IMR-90 (cell line): ENCODE results near the gene KANSL1L. TPM values are rescaled to one million over a fixed set of nuclear protein-coding genes. Genes with fewer than 3 reads are reported as not detected.

Source experiments
- ATAC-seq: fragments of 200-7000 bp; cut with Tn5 transposase; 2 replicates; pipeline ENCODE4 v1.9.1; 2020; ENCODE audit warnings: low read depth, mild to moderate bottlenecking, moderate library complexity
- BruUV-seq: library from RNA; stranded (reverse); fragments of 400-500 nt; replicated peaks from 2 replicates; lab custom pipeline; 2021; lab: Mats Ljungman, UMichigan
- CTCF ChIA-PET: fragments of 300-600 bp; formaldehyde crosslinking; extraction: SDS; loops from one replicate; lab custom pipeline; 2021; ENCODE audit warnings: antibody characterized with exemption; lab: Yijun Ruan, JAX
- POLR2A ChIA-PET: fragments of 300-600 bp; sonication (Branson Sonifier 250); formaldehyde crosslinking; loops from one replicate; lab custom pipeline; 2022; ENCODE audit warnings: antibody characterized with exemption; ENCODE audit not compliant: unreplicated experiment; lab: Charles Lee
- DNase-seq: peaks from one replicate; pipeline ENCODE4 v3.0.0; 2013
- H2AFZ ChIP-seq: replicated peaks from 2 replicates; pipeline ENCODE3; 2013; ENCODE audit warnings: low read length, mild to moderate bottlenecking; ENCODE audit not compliant: poor library complexity
- H2AK5ac ChIP-seq: 2 replicates; pipeline ENCODE4 v1.6.1; 2013; ENCODE audit warnings: low read depth, low read length, inconsistent platforms
- H2AK9ac ChIP-seq: replicated peaks from 2 replicates; pipeline ENCODE3; 2013; ENCODE audit warnings: mild to moderate bottlenecking, low read depth, low read length, moderate library complexity; ENCODE audit not compliant: poor library complexity
- H2BK120ac ChIP-seq: 2 replicates; pipeline ENCODE4 v1.6.1; 2013; ENCODE audit warnings: low read depth, low read length, inconsistent platforms
- H2BK15ac ChIP-seq: 3 replicates; pipeline ENCODE4 v1.6.1; 2013; ENCODE audit warnings: low read depth, low read length, inconsistent platforms
- H2BK20ac ChIP-seq: 2 replicates; pipeline ENCODE4 v1.6.1; 2013; ENCODE audit warnings: low read depth, mild to moderate bottlenecking, inconsistent platforms, low read length, moderate library complexity
- H2BK5ac ChIP-seq: 2 replicates; pipeline ENCODE4 v1.6.1; 2013; ENCODE audit warnings: mild to moderate bottlenecking, low read depth, low read length, inconsistent platforms; ENCODE audit not compliant: poor library complexity, severe bottlenecking
- H3K14ac ChIP-seq: replicated peaks from 2 replicates; pipeline ENCODE4 v1.6.1; 2013; ENCODE audit warnings: low read depth, low read length, inconsistent platforms
- H3K18ac ChIP-seq: 2 replicates; pipeline ENCODE4 v1.6.1; 2013; ENCODE audit warnings: low read depth, low read length, control low read depth
- H3K23ac ChIP-seq: 2 replicates; pipeline ENCODE4 v1.6.1; 2013; ENCODE audit warnings: low read depth, low read length, inconsistent platforms
- H3K27ac ChIP-seq: 2 replicates; pipeline ENCODE4 v1.5.1; 2013; ENCODE audit warnings: mild to moderate bottlenecking, control low read depth, low read length; ENCODE audit not compliant: insufficient read depth
- H3K27me3 ChIP-seq: 2 replicates; pipeline ENCODE4 v1.6.1; 2013; ENCODE audit warnings: low read length; ENCODE audit not compliant: control insufficient read depth, insufficient read depth
- H3K36me3 ChIP-seq: 2 replicates; pipeline ENCODE4 v1.6.1; 2013; ENCODE audit warnings: low read length, mixed read lengths; ENCODE audit not compliant: control insufficient read depth, insufficient read depth
- H3K4ac ChIP-seq: 2 replicates; pipeline ENCODE4 v1.6.1; 2013; ENCODE audit warnings: low read depth, low read length, inconsistent platforms
- H3K4me1 ChIP-seq: 2 replicates; pipeline ENCODE4 v1.6.1; 2013; ENCODE audit warnings: low read length, mixed read lengths; ENCODE audit not compliant: control insufficient read depth, insufficient read depth
- H3K4me2 ChIP-seq: 2 replicates; pipeline ENCODE4 v1.6.1; 2013; ENCODE audit warnings: low read depth, mild to moderate bottlenecking, control low read depth, low read length, moderate library complexity
- H3K4me3 ChIP-seq: 2 replicates; pipeline ENCODE4 v1.5.1; 2013; ENCODE audit warnings: low read depth, mild to moderate bottlenecking, control low read depth, low read length, moderate library complexity; ENCODE audit not compliant: insufficient read depth
- H3K56ac ChIP-seq: 2 replicates; pipeline ENCODE4 v1.6.1; 2013; ENCODE audit warnings: low read length, inconsistent platforms; ENCODE audit not compliant: insufficient read depth; ENCODE audit errors: extremely low read depth
- H3K79me1 ChIP-seq, 2 experiments: 2 replicates each; pipeline ENCODE4 v1.6.1; 2013; ENCODE audit warnings: low read length in 2 of 2, inconsistent platforms in 1 of 2, low read depth in 1 of 2
- H3K9ac ChIP-seq: 2 replicates; pipeline ENCODE4 v1.6.1; 2013; ENCODE audit warnings: low read depth, low read length, control low read depth
- H3K9me1 ChIP-seq: 2 replicates; pipeline ENCODE4 v1.6.1; 2013; ENCODE audit warnings: low read length, inconsistent platforms; ENCODE audit not compliant: insufficient read depth
- H3K9me3 ChIP-seq: 2 replicates; pipeline ENCODE4 v1.6.1; 2013; ENCODE audit warnings: low read length; ENCODE audit not compliant: control insufficient read depth, insufficient read depth
- H4K20me1 ChIP-seq: 2 replicates; pipeline ENCODE4 v1.6.1; 2013; ENCODE audit warnings: low read length, inconsistent platforms; ENCODE audit not compliant: insufficient read depth
- H4K5ac ChIP-seq: 2 replicates; pipeline ENCODE4 v1.6.1; 2013; ENCODE audit warnings: mild to moderate bottlenecking, low read depth, low read length, control low read depth
- H4K8ac ChIP-seq, 2 experiments: 2 replicates each; pipeline ENCODE4 v1.6.1; 2013; ENCODE audit warnings: low read depth in 2 of 2, low read length in 2 of 2, control low read depth in 1 of 2, inconsistent platforms in 1 of 2
- H4K91ac ChIP-seq: 2 replicates; pipeline ENCODE4 v1.6.1; 2013; ENCODE audit warnings: low read depth, low read length, inconsistent platforms; ENCODE audit not compliant: insufficient read depth
- FOS ChIP-seq: fragments of 150-350 bp; IDR thresholded peaks from 2 replicates; pipeline ENCODE4 v1.6.1; 2016; ENCODE audit warnings: low read depth, low read length
- MAZ ChIP-seq: IDR thresholded peaks from 2 replicates; pipeline ENCODE4 v1.6.1; 2012; ENCODE audit warnings: low read depth, mild to moderate bottlenecking, low read length, improper control_type of control experiment, moderate library complexity, borderline replicate concordance
- RAD21 ChIP-seq: IDR thresholded peaks from 2 replicates; pipeline ENCODE4 v1.6.1; 2012; ENCODE audit warnings: low read length, improper control_type of control experiment
- USF2 ChIP-seq: fragments of 150-350 bp; IDR thresholded peaks from 2 replicates; pipeline ENCODE4 v1.6.1; 2017; ENCODE audit warnings: mild to moderate bottlenecking, antibody characterized with exemption, low read length, low read depth
- WGBS, 2 experiments: methylation state at CpG; one replicate each; pipeline versions ENCODE4 v1.1.5 to v1.1.7; 2013; ENCODE audit warnings: missing lambda C conversion rate in 2 of 2; ENCODE audit not compliant: insufficient read length in 1 of 2; ENCODE audit errors: extremely low coverage in 2 of 2; 5-methylcytosine and 5-hydroxymethylcytosine counted together
- dilution Hi-C: fragments of 300-500 bp; cut with HindIII; formaldehyde crosslinking; loops from one replicate; pipeline ENCODE4 v1.14.3; 2018; ENCODE audit warnings: low sequenced_read_pairs; ENCODE audit not compliant: unreplicated experiment
- in situ Hi-C: fragments of 300-500 bp; cut with MboI; formaldehyde crosslinking; loops from 3 replicates; pipeline ENCODE4 v1.14.3; 2019; ENCODE audit warnings: low sequenced_read_pairs, inconsistent platforms, mixed read lengths
- intact Hi-C: fragments of 100-400 bp; cut with micrococcal nuclease; formaldehyde crosslinking; loops from 2 replicates; pipeline ENCODE4 v1.10.0; 2022
- polyA plus RNA-seq, 3 experiments: library from polyadenylated mRNA; depleted of rRNA; stranded (reverse); fragments of >200 nt; gene quantifications; 2 replicates each; pipeline ENCODE4 v1.2.3, GENCODE V29; 2012; ENCODE audit warnings: low replicate concordance in 1 of 3
- total RNA-seq: library from RNA; depleted of rRNA; stranded (reverse); fragments of >200 nt; gene quantifications from 2 replicates; pipeline ENCODE4 v1.2.3, GENCODE V29; 2012

Gene KANSL1L
- total and polyA plus RNA-seq, 2 of the 4 experiments (the other 2 are of a cell fraction): 3.1 to 7.2 TPM

GRCh38 chr2:210038078-210038477 lies 133.1 kb downstream of the KANSL1L start:
- no peak overlapping the region for H2AFZ ChIP-seq
- no peak for DNase-seq
- ATAC-seq: no peak
- no peaks in the 10 kb centered on the region for H4K20me1 ChIP-seq
- no peak overlapping the region for H2BK15ac ChIP-seq
- H2AK9ac ChIP-seq: no peak overlapping the region
- no peak overlapping the region for H3K14ac ChIP-seq
- intact Hi-C loops (no loop called here), dilution Hi-C loops (no loop called here), in situ Hi-C loops (no loop called here)
- BruUV-seq: no TSS peak
- H3K56ac ChIP-seq: no peak overlapping the region
- H3K27ac ChIP-seq: no peak overlapping the region
- ChIA-PET CTCF (no interaction called here), POLR2A (no interaction called here)
- no peak overlapping the region for H3K4ac ChIP-seq
- H3K18ac ChIP-seq: no peak overlapping the region
- H3K9ac ChIP-seq: no peak overlapping the region
- no peaks in the 10 kb centered on the region for H3K36me3 ChIP-seq
- no peak overlapping the region for H2BK120ac ChIP-seq
- H4K5ac ChIP-seq: no peak overlapping the region
- no peaks in the 10 kb centered on the region for H3K9me3 ChIP-seq
- H2AK5ac ChIP-seq: no peak overlapping the region
- H3K4me1 ChIP-seq: no peaks in the 10 kb centered on the region
- no peak overlapping the region for H3K23ac ChIP-seq
- no peak overlapping the region for H2BK5ac ChIP-seq
- H3K9me1 ChIP-seq: no peaks in the 10 kb centered on the region
- no peak overlapping the region for H4K8ac ChIP-seq
- no peak overlapping the region for H3K4me2 ChIP-seq
- no peaks in the 10 kb centered on the region for H3K27me3 ChIP-seq
- H2BK20ac ChIP-seq: no peak overlapping the region
- H4K91ac ChIP-seq: no peak overlapping the region
- H3K79me1 ChIP-seq: no peaks in the 10 kb centered on the region
- WGBS, 2 experiments: no CpG with 5 or more reads among the region's 3 CpGs
- no peak overlapping the region for H3K4me3 ChIP-seq
- TF ChIP-seq MAZ (no peak), USF2 (no peak), FOS (no peak), RAD21 (no peak)
